VCaP (cell line): ENCODE data around the gene ADAMTS15.

Experiments used
- H3K27ac ChIP-seq: fragments of 450-650 bp; 2 replicates; pipeline ENCODE4 v1.5.1; 2017
- CTCF ChIP-seq: fragments of 450-650 bp; conservative IDR thresholded peaks from 2 replicates; pipeline ENCODE4 v1.5.1; 2017; ENCODE audit warnings: mild to moderate bottlenecking, moderate library complexity

Gene ADAMTS15

GRCh38 chr11:130519128-130519932 lies 70.9 kb downstream of the ADAMTS15 start:
- TF ChIP-seq CTCF, result no peak
- H3K27ac ChIP-seq, result no peak overlapping the region

GRCh38 chr11:130520271-130520671 lies 71.8 kb downstream of the ADAMTS15 start:
- no peak for TF ChIP-seq CTCF
- no peak overlapping the region for H3K27ac ChIP-seq

- no peak for TF ChIP-seq CTCF
- no peak overlapping the region for H3K27ac ChIP-seq
Observed at GRCh38 chr11:130522284-130522961, 74.0 kb downstream of the ADAMTS15 start.

GRCh38 chr11:130523166-130523565 lies 74.7 kb downstream of the ADAMTS15 start:
- H3K27ac ChIP-seq, result no peak overlapping the region
- no peak for TF ChIP-seq CTCF

- TF ChIP-seq CTCF, result no peak
- H3K27ac ChIP-seq, result no peak overlapping the region
Observed at GRCh38 chr11:130523609-130524008, 75.2 kb downstream of the ADAMTS15 start.

GRCh38 chr11:130524132-130524790 lies 75.8 kb downstream of the ADAMTS15 start:
- TF ChIP-seq CTCF, result no peak
- no peak overlapping the region for H3K27ac ChIP-seq

- no peak for TF ChIP-seq CTCF
Observed at GRCh38 chr11:130525307-130525706, 76.9 kb downstream of the ADAMTS15 start.

More at GRCh38 chr11:130525307-130525706, 76.9 kb downstream of the ADAMTS15 start:
- no peak overlapping the region for H3K27ac ChIP-seq
